Hepatic stellate cell (primary cell): ENCODE data around the gene RAB11FIP3.
A peak's percentile ranks its signal among the peaks of the same experiment; 100 is the strongest.

Source experiments
- DNase-seq: peaks from one replicate; pipeline ENCODE4 v3.0.0; 2011; ENCODE audit warnings: low spot score

RAB11FIP3 gene

DNA sequence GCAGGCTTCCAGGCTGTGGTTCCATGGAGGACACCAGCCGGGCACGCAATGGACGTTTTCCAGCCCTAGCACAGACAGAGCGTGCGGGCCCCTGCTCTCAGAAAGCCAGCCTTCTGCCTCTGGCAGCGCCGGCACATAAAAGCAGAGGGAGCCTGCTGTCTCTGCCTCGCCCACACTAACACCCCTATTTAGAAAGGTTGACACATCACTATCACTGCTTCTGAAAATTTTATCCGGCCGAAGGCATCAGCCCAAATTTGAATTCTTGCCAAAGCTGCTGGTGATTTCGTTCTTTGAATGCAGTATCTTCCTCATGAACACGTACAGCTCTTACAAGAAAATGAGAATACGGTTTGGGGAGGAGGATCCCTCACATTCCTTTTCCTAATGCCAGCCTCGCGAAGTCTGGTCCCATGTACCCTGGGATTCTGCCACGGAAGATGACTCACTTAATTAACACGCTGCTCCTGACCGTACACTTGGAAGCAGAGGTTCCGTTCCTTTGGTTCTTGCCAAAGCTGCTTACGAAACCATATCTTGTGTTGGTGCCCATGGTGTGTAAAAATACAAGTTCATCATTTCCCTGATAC lies 1.3 kb upstream of the RAB11FIP3 start:
- DNase-seq: peak; percentile 80

DNA sequence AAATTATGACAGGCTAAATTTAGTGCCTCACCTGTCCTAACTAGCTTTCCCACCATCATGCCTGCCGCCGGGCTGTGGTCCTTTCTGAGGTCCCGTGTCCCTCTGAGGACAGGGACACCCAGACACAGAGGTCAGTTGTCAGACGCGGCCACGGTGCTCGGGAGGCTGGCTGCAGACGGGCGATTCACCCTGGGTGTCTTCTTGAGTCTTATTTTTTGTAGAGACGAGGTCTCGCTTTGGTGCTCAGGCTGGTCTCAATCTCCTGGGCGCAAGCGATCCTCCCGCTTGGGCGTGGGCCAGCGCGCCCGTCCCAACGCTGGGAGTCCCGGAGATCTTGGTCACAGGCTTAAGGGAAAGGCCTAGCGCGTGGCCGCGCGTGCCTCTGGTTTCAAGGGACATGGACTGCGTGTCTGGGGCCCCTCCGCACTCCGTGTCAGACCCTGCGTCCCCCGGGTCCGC lies 797 bp upstream of the RAB11FIP3 start:
- no peak for DNase-seq

DNA sequence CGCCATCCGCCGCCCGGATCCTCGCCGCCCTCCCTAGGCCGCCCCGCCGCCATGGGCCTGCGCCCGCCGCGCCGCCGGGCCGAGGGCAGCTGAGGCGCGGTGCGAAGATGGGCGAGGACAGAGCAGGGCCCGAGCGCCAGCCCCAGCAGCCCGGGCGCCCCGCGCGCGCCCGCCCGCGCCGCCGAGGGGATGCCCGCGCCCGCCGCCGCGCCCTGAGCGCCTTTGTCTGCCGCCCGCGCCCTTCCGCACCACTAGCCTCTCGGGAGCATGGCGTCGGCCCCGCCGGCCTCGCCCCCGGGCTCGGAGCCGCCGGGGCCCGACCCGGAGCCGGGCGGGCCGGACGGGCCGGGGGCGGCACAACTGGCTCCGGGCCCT lies 278 bp downstream of the RAB11FIP3 start:
- peak; percentile 26 for DNase-seq

DNA sequence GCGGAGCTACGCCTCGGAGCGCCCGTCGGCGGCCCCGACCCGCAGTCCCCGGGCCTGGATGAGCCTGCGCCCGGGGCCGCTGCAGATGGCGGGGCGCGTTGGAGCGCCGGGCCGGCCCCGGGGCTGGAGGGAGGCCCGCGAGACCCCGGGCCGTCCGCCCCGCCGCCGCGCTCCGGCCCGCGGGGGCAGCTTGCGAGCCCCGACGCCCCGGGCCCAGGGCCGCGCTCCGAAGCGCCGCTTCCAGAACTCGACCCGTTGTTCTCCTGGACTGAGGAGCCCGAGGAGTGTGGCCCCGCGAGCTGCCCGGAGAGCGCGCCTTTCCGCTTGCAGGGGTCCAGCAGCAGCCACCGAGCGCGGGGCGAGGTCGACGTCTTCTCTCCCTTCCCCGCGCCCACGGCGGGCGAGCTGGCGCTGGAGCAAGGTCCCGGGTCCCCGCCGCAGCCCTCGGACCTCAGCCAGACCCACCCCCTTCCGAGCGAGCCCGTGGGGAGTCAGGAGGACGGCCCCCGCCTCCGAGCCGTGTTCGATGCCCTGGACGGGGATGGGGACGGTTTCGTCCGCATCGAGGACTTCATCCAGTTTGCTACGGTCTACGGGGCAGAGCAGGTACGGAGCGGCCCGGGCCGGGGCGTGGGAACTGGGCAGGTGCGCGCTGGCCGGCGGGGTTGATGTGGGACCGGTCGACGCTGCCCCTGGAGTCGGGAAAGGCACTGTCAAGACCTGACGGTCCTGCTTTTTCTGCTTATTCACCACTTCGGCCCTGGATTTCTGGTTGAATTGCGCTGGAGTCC lies 861 bp downstream of the RAB11FIP3 start:
- peak; percentile 36 for DNase-seq

DNA sequence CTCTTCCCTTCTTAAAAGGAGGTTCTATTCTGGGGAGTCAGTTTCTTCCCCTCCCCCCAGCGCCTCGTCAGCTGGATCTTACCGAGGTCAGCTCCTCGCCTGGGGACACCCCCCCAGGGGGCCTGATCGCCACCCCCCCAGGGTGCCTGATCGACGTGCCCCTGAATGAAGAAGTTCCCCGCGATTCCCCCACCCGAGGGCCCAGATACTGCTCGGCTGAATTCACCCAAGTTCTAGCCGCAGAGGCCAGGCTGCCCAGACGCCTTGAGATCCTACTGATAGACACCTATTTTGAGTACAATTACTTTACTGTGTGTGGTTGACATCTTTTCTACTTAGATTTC lies 1.4 kb downstream of the RAB11FIP3 start:
- no peak for DNase-seq

DNA sequence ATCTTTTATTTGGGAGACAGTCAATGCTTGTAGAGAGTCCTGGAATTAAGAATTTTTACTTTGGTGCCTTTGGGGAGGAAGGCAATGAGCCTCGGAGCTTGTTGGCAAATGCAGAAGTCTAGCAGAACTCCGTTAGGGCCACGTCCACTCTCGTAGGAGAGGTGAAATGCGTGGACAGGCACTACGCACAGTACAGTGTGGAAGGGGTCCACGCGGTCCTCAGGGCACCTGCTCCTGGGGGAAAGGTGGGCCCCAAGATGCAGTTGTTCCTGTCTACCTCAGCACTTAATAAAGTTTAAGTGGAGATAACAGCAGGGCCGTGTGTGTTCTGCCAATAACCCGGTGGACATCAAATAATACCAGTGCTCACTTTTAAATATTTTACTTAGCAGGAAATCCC lies 1.8 kb downstream of the RAB11FIP3 start:
- no peak for DNase-seq

DNA sequence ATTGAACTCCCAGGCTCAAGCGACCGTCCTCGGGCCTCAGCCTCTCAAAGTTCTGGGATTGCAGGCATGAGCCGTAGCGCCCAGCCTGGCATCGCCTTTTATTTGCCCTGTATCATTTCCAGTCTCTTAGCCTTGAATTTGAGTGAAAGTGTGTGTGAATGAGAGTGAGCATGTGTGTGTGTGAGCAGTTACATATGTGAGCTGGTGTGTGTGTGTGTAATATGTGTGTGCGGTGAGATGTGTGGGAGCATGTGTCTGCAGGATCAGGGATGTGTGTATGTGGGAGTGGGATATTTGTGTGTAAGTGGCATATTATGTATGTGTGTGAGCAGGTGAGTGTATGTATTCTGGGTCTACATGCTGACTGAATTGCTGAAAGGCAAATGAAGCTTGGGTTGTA lies 5.5 kb downstream of the RAB11FIP3 start:
- DNase-seq: no peak

DNA sequence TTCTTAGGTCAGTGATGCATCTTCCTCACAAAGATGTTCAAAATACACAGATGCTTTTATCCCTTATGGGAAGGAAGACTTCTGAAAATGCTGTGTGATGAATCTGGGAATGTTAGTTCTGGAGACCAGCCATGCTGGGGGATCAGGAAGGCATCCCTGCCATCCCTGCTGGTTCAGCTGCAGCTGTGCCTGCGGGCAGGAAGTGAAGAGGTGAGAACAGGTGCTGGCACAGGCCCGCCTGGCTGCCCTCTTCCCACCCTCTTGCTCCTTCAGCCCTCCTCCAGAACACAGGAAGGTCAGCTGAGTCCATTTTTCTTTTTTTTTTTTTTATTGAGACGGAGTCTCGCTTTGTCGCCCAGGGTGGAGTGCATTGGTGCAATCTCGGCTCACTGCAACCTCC lies 15.2 kb downstream of the RAB11FIP3 start:
- DNase-seq: no peak

DNA sequence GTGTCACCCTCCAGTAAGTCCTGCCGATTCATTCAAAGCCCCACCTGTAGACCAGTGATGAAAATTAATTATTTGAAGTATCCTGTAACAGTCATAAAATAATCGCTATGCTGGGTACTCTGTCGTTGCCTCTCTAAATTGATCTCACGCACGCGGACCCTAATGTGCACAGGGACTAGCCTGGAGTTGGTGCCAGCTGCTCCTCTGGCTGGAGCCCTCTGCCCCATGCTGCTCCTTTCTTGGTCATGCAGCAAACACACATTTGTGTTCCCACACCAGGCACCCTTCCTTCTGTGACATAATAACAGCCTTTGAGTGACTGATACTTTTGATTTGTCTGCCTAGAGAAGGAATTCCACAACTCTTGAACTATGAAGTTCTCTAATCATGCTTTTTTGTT lies 16.0 kb downstream of the RAB11FIP3 start:
- no peak for DNase-seq

DNA sequence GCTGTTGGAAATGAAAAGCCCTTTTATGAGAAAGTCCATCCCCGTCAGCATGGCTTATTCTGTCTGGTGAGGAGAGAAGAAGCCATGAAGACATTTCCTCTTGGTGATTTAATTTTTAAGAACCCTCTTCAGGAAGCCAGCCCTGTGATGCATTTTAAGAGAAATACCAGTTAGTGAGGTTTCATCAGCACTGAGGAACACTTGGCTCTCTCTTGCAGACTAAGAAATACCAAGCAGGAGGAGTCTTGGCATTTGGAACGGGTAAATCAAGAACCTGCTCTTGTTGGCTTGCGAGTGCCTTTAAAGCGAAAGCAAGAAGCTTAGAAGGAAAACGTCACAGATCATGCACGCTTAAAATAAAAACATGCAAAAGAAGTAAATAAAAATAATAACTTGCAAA lies 17.5 kb downstream of the RAB11FIP3 start:
- no peak for DNase-seq

DNA sequence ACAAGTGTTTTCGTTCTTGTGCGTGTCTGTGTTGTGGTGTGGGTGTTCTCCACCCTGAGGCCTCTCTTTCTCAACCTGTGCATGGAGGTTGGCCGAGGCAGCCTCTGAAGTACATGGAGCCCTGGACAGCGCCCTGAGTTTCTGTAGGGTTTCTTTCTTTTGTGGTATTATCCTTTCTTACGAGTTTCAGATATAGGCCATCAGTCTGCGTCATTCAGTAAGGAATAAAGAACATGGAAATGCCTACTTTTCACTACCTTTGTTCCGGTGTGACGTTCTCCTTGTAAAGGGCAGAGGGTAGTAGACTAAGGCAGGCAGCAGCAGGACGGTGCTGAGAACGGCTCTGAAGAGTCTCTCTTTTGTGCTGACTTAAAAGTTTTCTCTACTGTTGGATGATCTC lies 18.6 kb downstream of the RAB11FIP3 start:
- no peak for DNase-seq

DNA sequence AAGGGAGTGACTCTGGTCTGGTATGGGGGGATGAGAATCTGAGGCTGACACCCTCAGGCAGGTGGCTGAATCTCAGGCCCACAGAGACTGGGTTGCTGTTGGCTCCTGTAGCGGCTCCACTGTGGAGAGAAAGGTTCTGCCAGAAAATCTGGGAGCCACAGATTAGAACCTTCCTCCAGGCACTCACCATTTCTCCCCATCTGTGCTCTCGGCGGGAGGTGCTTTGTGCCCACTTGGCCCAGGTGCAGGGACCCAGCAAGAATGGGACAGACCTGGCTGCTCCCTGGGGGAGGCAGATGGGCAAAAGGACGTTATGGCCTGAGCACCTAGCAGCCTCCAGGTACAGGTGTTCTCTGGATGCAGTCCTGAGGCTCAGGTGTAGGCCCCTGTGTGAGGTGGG lies 20.1 kb downstream of the RAB11FIP3 start:
- no peak for DNase-seq

DNA sequence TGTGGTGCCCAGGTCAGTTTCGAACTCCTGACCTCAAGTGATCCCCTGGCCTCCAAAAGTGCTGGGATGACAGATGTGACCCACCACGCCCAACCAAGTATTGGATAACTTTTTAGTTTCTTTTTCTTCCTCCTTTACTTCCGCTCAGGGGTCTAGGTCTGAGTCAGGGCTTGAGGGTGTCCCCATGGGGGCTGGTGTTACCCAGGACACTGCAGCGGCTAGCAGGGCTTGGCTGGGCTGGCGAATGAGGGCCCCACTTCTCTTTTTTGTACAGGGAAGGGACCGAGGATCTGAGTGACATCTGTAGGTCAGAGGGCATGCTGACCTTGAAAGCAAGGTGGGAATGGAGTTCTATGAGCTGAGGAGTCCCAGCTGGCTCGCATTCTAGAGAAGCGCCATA lies 24.9 kb downstream of the RAB11FIP3 start:
- no peak for DNase-seq

DNA sequence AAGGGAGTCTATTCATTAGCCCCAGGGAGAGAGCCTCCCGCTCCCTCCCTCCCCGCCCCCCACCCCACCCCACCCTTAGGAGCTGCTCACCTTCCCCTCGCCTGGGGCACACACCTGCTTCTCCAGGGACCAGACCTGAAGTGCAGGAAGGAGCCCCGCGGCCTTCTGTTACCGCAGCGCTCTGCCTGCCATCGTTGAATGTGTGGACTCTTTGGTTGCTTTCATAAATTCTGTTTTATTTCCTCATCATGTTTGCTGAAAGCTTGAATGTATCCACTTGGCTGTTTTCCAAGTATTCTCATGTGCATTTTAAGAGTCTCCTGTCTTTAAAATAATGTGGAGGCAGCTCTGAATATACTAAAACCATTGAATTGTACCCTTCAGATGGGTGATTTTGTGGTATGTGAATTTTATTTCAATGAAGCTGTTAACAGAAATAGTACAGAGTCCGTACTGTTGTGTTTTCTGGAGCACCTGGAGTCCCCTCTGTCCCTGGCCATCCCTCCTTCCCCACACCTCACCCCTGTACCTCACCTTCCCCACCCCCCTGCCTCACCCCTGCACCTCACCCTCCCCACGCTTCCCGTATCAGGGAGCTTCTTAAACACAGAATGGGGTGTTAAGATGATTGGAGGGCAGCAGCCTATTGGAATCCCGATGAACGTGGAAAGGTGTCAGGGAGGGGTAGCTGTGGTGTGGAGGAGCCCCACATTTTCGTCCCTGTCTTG lies 25.5 kb downstream of the RAB11FIP3 start:
- no peak for DNase-seq

DNA sequence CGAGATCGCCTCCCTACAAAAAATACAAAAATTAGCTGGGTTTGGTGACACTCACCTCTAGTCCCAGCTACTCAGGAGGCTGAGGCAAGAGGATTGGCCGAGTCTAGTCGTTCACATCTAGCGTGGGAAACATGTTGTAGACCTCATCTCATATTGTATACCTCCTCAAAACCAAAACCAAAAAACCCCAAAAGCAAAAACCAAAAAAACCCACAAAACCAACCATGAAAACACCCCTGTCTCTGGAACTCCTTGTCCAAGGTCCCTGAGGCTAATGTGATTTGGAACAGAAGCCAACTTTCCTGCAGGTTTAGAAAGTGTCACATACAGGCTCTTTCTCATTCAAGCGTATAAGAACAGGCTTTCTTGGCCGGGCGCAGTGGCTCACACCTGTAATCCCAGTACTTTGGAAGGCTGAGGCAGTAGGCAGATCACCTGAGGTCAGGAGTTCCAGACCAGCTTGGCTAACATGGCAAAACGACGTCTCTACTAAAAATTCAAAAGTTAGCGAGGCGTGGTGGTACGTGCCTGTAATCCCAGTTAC lies 29.0 kb downstream of the RAB11FIP3 start:
- DNase-seq: no peak

DNA sequence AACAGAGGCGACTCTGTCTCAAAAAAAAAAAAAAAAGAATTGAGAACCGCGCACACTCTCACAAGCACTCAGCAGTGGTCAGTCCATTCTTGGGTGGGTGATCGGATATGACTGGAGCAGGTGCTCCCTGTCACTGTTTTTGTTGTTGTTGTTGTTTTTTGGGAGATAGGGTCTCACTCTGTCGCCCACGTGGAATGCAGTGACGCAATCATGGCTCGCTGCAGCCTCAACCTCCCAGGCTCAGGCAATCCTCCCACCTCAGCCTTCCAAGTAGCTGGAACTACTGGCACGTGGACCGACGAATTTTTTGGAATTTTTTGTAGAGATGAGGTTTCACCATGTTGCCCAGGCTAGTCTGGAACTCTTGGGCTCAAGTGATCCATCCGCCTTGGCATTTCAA lies 30.0 kb downstream of the RAB11FIP3 start:
- no peak for DNase-seq

DNA sequence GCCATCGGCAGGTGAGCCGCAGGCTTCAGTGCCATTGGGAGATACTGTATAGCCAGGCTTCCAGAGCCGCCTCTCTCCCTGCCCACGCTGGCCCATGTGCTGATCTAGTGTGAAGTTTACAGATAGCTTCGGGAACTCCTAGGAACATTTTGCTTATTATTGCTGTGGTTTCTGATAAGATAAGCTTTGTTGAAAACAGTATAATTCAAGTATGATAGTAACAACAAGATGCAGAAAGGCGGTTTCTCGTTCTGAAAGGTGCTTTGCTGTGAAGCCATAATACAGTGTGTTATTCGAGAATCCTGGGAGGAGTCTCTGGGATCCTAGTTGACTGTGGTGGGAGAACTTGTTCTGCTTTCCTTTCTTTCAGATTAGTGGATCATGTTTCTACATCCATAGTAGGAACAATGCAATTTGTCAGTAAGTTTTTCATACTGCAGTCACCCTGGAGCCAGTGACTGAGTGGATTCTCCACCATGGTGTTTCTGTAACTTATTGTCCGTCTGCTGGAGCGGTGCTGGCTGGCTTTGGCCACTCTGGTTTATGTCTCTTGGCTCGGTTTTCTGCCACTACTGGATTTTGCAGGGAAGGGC lies 31.5 kb downstream of the RAB11FIP3 start:
- DNase-seq: no peak

DNA sequence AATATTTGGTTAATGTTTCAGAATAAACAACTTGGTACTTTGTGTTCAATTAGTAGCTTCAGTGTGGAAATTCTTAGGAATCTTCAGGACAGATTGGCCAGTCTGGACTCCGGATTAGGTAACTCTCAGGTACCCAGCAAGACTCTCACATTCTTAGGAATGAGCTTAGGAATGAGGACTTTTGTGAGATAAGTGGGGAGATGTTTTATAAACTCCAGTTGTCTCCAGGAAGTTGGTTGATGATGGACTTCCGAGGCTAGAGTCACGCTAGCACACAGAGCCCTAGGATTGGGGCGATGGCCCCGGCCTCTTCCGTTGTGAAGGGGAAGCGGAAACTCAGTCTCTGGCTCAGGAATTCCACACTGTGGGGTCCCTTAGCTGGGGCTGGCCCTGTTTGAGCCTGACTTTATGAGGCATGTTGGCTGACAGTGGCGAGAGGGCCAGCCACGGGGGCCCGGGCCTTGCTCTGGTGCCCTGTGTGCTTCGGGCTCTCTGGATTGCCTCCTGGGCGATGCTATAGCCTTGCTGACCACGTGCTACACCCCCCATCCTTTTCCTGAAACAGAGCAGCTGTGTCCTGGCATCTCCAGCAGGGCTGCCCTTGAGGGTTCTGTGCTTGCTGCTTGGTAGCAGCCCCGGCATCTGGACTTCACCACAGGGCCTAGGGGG lies 32.4 kb downstream of the RAB11FIP3 start:
- no peak for DNase-seq

DNA sequence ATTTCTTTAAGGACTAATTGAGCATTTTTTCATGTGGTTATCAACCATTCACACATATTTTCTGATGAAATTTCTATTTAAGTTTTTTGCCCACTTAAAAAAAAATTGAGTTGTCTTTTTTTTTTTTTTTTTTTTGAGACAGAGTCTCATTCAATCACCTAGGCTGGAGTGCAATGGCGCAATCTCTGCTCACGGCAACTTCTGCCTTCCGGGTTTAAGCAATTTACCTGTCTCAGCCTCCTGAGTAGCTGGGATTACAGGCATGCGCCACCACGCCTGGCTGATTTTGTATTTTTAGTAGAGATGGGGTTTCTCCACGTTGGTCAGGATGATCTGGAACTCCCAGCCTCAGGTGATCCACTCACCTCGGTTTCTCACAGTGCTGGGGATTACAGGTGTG lies 34.3 kb downstream of the RAB11FIP3 start:
- no peak for DNase-seq

DNA sequence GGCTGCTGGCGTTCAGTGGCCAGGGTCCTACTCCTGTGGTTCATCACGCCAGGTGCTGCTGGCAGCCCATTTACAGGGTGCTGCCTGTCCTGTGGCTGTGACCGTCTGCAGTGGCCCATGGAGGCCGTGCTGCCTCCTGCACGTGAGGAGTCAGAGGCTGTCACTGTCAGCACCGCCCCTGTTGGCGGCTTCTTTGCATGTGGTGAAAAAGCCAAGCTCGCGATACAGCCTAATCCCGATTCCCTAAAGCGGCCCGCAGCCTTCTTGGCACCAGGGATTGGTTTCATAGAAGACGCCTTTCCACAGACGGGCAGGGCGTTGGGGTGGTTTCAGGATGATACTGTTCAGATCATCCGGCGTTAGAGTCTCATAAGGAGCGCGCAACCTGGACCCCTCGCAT lies 35.3 kb downstream of the RAB11FIP3 start:
- no peak for DNase-seq

DNA sequence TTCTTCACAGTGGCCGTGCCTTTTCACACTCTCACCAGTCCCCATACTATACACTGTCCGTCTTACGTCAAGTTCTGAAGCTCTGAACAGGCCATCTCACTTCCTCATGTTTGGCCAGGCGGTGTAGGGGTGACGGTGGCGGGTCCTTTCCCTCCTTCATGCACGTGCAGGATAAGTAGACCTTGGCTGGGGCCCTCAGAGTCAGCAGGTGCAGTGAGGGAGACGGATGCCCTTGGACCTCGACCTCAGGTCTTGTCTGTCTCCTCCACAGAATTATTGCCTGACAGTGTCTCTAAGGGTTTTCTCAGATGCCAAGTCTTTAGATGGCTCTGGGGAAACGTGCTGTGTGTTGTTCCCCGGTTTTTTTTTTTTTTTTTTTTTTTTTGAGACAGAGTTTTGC lies 37.6 kb downstream of the RAB11FIP3 start:
- DNase-seq: no peak

DNA sequence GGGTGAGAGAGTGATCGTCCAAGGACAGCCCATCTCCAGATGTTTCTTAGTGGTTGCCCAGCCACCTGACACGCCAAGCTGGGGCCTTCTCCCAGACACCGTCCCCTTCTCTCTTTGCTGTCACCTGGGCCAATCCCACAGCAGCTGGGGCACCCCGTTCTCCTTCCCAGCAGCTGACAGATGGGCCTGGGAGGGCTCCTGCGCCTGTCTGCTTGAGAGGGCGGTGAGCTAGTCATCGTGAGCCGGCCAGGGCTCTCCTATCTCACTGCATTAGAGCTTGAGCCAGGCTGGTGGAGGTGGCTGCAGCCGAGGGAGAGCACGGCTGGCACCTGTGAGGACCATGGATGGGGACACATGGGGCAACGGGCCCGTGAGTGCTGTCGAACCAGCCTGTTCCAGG lies 41.2 kb downstream of the RAB11FIP3 start:
- DNase-seq: no peak
